RCC 7860 (cell line): ENCODE data around the gene SAXO1.
"Not testable (repeated sequence)": the region's sequence is repeated elsewhere in the genome, so short reads cannot be mapped to it uniquely, and the experiment has no call there.

Experiments used
- DNase-seq: peaks from one replicate; pipeline ENCODE4 v3.0.0-alpha.2; 2015; ENCODE audit warnings: low spot score
- FAIRE-seq: peaks from 2 replicates; lab custom pipeline; 2012; peaks lifted over from hg19 to GRCh38; lab: Jason Lieb, UNC

The SAXO1 gene

GRCh38 chr9:19000133-19000532 lies 32.9 kb downstream of the SAXO1 start:
- FAIRE-seq: no peak

DNA sequence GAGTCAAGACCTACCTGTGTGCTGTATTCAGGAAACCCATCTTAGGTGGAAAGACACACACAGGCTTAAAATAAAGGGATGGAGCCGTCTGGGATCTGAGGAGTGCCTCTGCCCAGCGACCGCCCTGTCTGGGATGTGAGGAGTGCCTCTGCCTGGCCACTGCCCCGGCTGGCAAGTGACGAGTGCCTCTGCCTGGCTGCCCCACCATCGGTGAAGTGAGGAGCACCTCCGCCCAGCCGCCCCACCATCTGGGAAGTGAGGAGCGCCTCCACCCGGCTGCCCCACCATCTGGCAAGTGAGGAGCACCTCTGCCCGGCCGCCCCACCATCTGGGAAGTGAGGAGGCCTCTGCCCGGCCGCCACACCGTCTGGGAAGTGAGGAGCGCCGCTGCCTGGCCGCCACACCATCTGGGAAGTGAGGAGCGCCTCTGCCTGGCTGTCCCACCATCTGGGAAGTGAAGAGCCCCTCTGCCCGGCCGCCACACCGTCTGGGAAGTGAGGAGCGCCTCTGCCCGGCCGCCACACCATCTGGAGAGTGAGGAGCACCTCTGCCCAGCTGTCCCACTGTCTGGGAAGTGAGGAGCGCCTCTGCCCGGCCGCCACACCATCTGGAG lies 33.7 kb downstream of the SAXO1 start:
- FAIRE-seq (no peak), DNase-seq (no peak)

More at GRCh38 chr9:19000133-19000532, 32.9 kb downstream of the SAXO1 start:
- no peak for DNase-seq

GRCh38 chr9:18997151-18997550 lies 35.9 kb downstream of the SAXO1 start:
- FAIRE-seq (no peak), DNase-seq (peak; percentile 55)

DNA sequence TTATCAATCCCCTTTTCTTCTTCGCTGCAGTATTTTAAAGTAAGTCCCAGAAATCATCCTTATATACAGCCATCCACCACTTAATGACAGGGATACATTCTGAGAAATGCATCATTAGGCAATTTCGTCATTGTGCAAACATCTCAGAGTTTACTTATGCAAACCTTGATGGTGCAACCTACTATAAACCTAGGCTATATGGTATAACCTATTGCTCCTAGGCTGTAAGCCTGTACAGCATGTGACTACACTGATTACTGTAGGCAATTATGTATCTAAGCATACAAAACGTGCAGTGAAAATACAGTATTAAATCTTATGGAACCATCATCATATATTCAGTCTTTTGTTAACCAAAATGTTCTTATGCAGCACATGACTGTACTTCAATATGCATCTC lies 36.8 kb downstream of the SAXO1 start:
- DNase-seq (no peak), FAIRE-seq (no peak)

DNA sequence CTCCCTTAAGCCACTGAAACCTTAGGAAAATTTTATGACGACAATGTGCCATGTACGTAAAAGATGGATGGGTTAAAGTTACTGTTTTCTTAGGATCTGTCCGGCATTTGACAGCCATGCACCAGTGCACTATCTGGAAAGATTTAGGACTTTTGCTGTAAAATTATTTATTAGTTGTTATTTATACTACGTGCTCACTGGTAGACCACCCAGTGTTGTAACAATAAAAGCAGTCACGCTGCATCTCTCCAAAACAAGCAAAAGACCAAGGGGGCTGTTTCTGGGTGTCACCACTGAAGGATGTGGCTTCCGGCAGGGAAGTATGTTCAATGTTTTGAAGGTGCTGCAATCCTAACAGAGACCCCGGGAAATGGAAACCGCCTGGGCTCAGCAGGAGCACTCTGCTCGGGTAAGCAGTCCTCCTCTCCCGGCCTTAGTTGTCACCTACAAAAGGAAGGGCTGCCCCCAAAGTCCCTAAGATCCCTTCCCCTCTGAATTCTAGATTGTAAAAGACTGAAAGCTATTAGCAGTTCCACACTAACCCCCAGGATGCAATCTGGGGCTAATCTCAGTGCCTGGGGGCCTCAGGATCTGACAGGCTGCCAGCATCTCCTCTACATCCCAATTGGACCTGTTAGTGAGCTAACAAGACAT lies 38.6 kb downstream of the SAXO1 start:
- no peak for FAIRE-seq
- no peak for DNase-seq

GRCh38 chr9:18991197-18991596 lies 41.8 kb downstream of the SAXO1 start:
- not testable (repeated sequence) for DNase-seq

GRCh38 chr9:18990494-18990893 lies 42.5 kb downstream of the SAXO1 start:
- no peak for DNase-seq
- FAIRE-seq: no peak

More at GRCh38 chr9:18991197-18991596, 41.8 kb downstream of the SAXO1 start:
- FAIRE-seq: not testable (repeated sequence)

GRCh38 chr9:18989865-18990264 lies 43.1 kb downstream of the SAXO1 start:
- no peak for FAIRE-seq
- DNase-seq: no peak

GRCh38 chr9:18989097-18989496 lies 43.9 kb downstream of the SAXO1 start:
- FAIRE-seq (no peak), DNase-seq (no peak)

DNA sequence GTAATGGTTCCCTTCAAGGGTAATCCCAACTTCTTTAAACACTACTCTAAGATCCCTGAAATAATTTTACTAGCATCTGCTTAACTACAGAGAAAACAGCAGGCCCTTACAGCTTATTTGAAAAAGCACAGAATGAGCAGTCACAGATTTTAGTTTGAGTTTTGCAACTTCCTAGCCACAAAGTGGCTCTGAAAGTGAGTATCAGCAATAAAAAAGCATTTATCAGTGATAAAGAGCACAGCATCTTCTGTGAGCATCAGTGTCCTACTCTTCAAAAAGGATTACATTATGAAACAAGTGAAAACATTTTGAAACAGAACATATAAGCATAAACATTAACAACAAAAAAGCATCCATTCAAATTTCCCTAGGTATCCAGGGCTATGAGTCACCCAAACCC lies 45.0 kb downstream of the SAXO1 start:
- no peak for DNase-seq
- no peak for FAIRE-seq

GRCh38 chr9:18985996-18986395 lies 47.0 kb downstream of the SAXO1 start:
- DNase-seq (peak; percentile 4), FAIRE-seq (no peak)

GRCh38 chr9:18985464-18985951 lies 47.5 kb downstream of the SAXO1 start:
- DNase-seq (no peak), FAIRE-seq (no peak)

DNA sequence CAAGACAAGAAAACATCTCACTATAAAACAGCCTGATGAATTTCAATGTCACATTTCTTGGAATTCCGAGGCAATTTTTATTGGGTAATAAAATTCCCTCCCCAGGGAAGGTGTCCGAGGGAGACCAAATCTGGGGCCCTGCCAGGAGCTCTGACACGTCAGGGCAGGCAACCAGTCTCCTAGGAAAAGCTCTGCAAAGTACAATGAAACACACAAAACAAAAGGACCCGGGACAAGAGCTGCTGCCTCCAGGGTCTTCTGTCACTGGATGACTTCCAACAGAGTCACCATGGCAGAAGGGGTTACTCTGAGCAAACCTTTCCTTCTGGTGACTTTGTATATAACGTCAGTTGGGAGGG lies 50.8 kb downstream of the SAXO1 start:
- DNase-seq (no peak), FAIRE-seq (no peak)

DNA sequence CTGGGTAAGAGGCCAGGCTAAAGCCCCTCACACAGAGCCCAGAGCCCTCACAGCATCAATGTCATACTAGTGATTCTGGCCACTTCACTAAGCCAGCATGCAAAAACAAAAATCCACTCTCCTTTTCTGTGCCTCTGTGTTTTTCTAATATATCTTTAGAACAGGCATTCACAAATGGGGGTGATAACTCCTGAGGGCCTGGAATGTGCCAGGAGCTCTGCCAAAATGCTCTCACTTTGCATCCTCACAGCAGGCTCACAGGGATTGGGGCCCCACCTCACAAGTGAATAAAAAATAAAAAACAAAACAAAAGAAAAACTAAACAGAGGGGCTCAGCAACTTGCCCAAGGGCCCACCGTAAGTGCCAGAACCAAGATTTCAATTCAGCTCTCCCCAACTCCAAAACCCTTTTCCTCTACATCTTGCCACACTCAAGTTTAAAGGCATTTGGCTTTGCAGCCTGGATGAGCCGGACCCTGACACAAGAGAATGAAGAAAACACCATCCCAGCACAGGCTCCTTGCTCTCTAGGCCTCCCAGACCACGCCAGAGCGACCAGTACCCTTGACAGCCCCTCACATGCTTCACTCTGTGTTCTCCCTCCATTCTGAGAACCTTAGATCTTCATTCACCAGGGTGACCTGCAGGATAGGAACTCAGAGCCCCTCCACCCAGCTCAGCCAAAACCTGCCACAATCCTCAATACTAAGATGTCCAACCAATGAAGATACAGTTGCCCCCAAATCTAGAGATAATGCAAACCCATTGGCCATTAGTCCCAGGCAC lies 51.3 kb downstream of the SAXO1 start:
- FAIRE-seq: no peak
- no peak for DNase-seq

DNA sequence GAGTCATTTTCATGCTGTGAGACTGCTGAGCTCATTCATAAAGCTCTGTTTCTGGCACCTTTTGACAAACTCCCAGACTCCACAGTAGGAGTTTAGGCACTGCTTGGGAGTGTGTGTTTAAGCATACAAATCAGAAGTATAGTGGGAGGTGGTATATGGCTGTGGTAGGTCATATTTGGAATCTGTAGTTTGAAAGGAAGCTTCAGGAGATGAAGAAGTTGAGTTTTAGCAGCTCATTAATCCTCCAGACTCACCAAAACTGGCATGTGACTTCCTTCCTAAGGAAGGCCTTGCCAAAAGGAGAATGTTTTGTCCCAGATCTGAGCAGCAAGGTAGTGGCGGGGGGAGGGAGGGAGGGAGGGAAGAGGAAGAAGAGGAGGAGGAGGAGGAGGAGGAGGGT lies 52.8 kb downstream of the SAXO1 start:
- DNase-seq (no peak), FAIRE-seq (no peak)

- DNase-seq: peak; percentile 66
- FAIRE-seq: no peak
Measured at GRCh38 chr9:18979367-18979766, 53.6 kb downstream of the SAXO1 start.

DNA sequence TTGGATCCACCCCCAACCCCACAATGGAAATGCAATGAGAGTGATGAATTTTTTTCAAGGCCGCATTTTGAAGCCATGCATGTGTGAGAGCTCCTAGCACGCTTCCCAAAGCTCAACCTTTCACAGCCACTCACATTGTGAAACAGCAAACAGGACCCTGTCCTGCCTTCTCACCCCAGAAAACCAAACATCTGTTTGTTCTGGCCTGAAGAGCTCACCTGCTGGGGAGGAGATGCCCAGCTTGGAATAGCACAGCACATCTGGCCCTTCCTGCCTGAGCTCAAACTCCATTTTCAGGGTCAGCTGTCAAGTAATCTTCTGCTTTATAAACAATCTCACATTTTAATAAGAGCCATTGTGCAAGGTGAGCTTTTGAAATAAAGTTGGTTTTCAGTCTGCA lies 54.8 kb downstream of the SAXO1 start:
- no peak for FAIRE-seq
- no peak for DNase-seq

DNA sequence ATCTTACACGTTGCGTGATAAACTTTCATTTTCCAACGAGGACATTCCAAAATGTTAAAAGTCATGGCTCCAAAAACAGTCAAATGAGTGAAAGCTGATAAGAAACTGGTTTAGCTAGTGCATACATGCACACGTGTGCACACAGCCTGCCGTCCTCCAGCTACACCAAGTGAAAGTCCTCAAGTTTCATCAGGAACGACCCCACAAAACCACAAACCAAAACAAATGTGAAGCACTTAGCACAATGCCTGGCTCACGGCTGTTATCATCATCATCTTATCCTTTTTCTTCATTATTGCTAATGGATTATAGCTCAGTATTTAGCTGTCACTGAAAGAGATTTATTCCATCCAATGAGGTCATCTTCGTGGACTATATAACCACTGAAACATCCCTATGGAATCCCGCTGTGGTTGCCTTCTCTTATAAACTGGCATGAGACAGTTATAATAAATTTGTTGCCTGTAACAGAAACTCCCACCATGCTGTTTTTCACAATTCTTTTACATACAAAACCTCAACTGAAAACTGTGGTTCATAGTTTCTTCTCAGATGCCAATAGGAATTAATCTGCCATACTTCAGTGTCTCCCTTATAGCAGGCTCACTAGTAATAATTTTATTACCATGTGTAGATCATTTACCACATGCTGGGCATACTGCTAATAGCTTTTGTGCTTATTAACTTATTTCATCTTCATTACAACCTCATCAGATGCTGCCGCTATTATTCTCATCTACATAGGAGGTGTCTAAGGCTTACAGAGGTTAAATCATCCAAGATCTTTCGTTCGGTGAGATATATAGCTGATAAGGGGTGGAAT lies 56.1 kb downstream of the SAXO1 start:
- DNase-seq: peak; percentile 82
- FAIRE-seq: peak; percentile 85

GRCh38 chr9:18976221-18976708 lies 56.7 kb downstream of the SAXO1 start:
- DNase-seq (no peak), FAIRE-seq (no peak)

DNA sequence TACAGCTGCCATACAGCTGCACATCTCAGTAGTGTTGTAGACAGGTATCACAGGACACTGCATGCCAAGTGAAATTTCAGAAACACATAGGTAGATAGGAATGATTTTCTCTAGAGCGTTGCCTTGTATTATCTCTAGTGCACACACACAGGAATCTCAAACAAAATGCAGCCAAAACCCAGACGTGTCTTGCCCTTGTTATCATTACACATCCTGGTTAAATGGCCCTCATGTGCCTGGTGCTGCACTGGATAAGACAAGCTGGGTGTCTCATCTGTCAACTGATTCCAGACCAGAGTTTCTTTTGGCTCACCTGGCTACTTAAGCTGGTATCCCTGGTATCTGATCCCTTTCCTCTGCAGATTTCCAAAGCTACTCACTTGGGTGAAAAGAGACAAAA lies 59.7 kb downstream of the SAXO1 start:
- DNase-seq: no peak
- no peak for FAIRE-seq

GRCh38 chr9:18972675-18973074 lies 60.3 kb downstream of the SAXO1 start:
- FAIRE-seq: no peak
- no peak for DNase-seq
